Activated naive CD4-positive, alpha-beta T cell treated with anti-CD3 and anti-CD28 coated beads for 36 hours (primary cell): ENCODE results near the gene LMOD3. TPM values are rescaled to one million over a fixed set of nuclear protein-coding genes. Genes with fewer than 3 reads are reported as not detected.

Experiments used
- CTCF ChIA-PET: fragments of 350-600 bp; sonication (Branson Sonifier 250); formaldehyde crosslinking; loops from one replicate; lab custom pipeline; 2021; ENCODE audit warnings: antibody characterized with exemption; lab: Charles Lee
- DNase-seq: peaks from one replicate; pipeline ENCODE4 v3.0.0-alpha.2; 2020
- H3K27ac Mint-ChIP-seq: one replicate; pipeline ENCODE4 v1.8.0; 2021; ENCODE audit warnings: mild to moderate bottlenecking, mixed read lengths
- H3K27me3 Mint-ChIP-seq: one replicate; pipeline ENCODE4 v1.8.0; 2021; ENCODE audit warnings: low read depth, mixed read lengths
- H3K36me3 Mint-ChIP-seq: one replicate; pipeline ENCODE4 v1.8.0; 2021; ENCODE audit warnings: low read depth, mixed read lengths
- H3K4me1 Mint-ChIP-seq: one replicate; pipeline ENCODE4 v1.8.0; 2021; ENCODE audit warnings: low read depth, mixed read lengths
- H3K4me3 Mint-ChIP-seq: one replicate; pipeline ENCODE4 v1.8.0; 2021; ENCODE audit warnings: mild to moderate bottlenecking, moderate library complexity, mixed read lengths
- H3K9me3 Mint-ChIP-seq: one replicate; pipeline ENCODE4 v1.8.0; 2021; ENCODE audit warnings: mixed read lengths
- intact Hi-C: fragments of 100-400 bp; cut with micrococcal nuclease; formaldehyde crosslinking; loops from one replicate; pipeline ENCODE4 v1.15.1; 2023
- total RNA-seq, 2 experiments: library from RNA; stranded (reverse); gene quantifications; one replicate each; pipeline ENCODE4 v1.2.3, GENCODE V29; 2021

LMOD3 gene
- total RNA-seq, 2 experiments from 2014 or later = not detected

GRCh38 chr3:69091389-69092029 is 30.9 kb downstream of the LMOD3 start:
- H3K36me3 Mint-ChIP-seq = peaks cover 34% of the 10 kb centered on the region
- H3K4me3 Mint-ChIP-seq = peak overlapping the region; percentile 67
- H3K27me3 Mint-ChIP-seq = no peaks in the 10 kb centered on the region
- DNase-seq = no peak
- H3K9me3 Mint-ChIP-seq = no peaks in the 10 kb centered on the region
- peak overlapping the region; percentile 96 for H3K27ac Mint-ChIP-seq
- CTCF ChIA-PET = interaction anchor here (0.6 to 4.1 kb wide), 5 partner anchors 10 to 1449 kb away, joined by 3 to 22 read pairs (median 3); partner anchors contain the start of genes EOGT and UBA3
- intact Hi-C loops = loop anchor here (1.0 kb wide), 1 partner anchor 7 kb away; the partner anchor contains the start of gene ARL6IP5
- H3K4me1 Mint-ChIP-seq = peaks cover 79% of the 10 kb centered on the region

GRCh38 chr3:69090021-69090420 is 32.4 kb downstream of the LMOD3 start:
- Mint-ChIP-seq H3K9me3 (no peaks in the 10 kb centered on the region), H3K27me3 (no peaks in the 10 kb centered on the region), H3K36me3 (peaks cover 27% of the 10 kb centered on the region), H3K4me3 (peak overlapping the region; percentile 0), H3K27ac (peak overlapping the region; percentile 88), H3K4me1 (peaks cover 67% of the 10 kb centered on the region)
- intact Hi-C loops = no loop called here
- no peak for DNase-seq
- CTCF ChIA-PET = interaction anchor here (0.6 to 0.7 kb wide), 2 partner anchors 29 to 188 kb away, joined by 3 read pairs; no protein-coding TSS in a partner anchor

GRCh38 chr3:69088063-69088462 is 34.3 kb downstream of the LMOD3 start:
- Mint-ChIP-seq H3K27ac (peak overlapping the region; percentile 88), H3K36me3 (peaks cover 20% of the 10 kb centered on the region), H3K4me1 (peaks cover 65% of the 10 kb centered on the region), H3K9me3 (no peaks in the 10 kb centered on the region), H3K4me3 (peak overlapping the region; percentile 71), H3K27me3 (no peaks in the 10 kb centered on the region)
- intact Hi-C loops = loop anchor here (10.0 kb wide), 1 partner anchor 1003 kb away; no protein-coding TSS in a partner anchor
- DNase-seq = no peak
- CTCF ChIA-PET = interaction anchor here (0.6 to 0.9 kb wide), 2 partner anchors 70 to 74 kb away, joined by 3 read pairs; no protein-coding TSS in a partner anchor

GRCh38 chr3:69087030-69087791 is 35.2 kb downstream of the LMOD3 start:
- DNase-seq = no peak
- Mint-ChIP-seq H3K4me1 (peaks cover 64% of the 10 kb centered on the region), H3K36me3 (peaks cover 18% of the 10 kb centered on the region), H3K27ac (peak overlapping the region; percentile 88), H3K4me3 (peak overlapping the region; percentile 89), H3K27me3 (no peaks in the 10 kb centered on the region), H3K9me3 (no peaks in the 10 kb centered on the region)
- intact Hi-C loops = loop anchor here (10.0 kb wide), 1 partner anchor 1002 kb away; no protein-coding TSS in a partner anchor
- CTCF ChIA-PET = interaction anchor here (0.6 to 0.9 kb wide), 2 partner anchors 34 to 69 kb away, joined by 3 read pairs; no protein-coding TSS in a partner anchor

GRCh38 chr3:69085833-69086722 is 36.3 kb downstream of the LMOD3 start:
- intact Hi-C loops = loop anchor here (10.0 kb wide), 1 partner anchor 1001 kb away; no protein-coding TSS in a partner anchor
- Mint-ChIP-seq H3K36me3 (peaks cover 15% of the 10 kb centered on the region), H3K4me1 (peaks cover 66% of the 10 kb centered on the region), H3K27me3 (no peaks in the 10 kb centered on the region), H3K27ac (peak overlapping the region; percentile 95), H3K9me3 (no peaks in the 10 kb centered on the region), H3K4me3 (peak overlapping the region; percentile 89)
- DNase-seq = peak; percentile 91
- CTCF ChIA-PET = interaction anchor here (0.8 to 1.7 kb wide), 4 partner anchors 9 to 586 kb away, joined by 3 to 6 read pairs (median 3); no protein-coding TSS in a partner anchor

- H3K27me3 Mint-ChIP-seq = no peaks in the 10 kb centered on the region
- H3K4me3 Mint-ChIP-seq = peak overlapping the region; percentile 89
- peaks cover 65% of the 10 kb centered on the region for H3K4me1 Mint-ChIP-seq
- H3K27ac Mint-ChIP-seq = peak overlapping the region; percentile 95
- intact Hi-C loops = loop anchor here (10.0 kb wide), 1 partner anchor 1000 kb away; no protein-coding TSS in a partner anchor
- peaks cover 11% of the 10 kb centered on the region for H3K36me3 Mint-ChIP-seq
- no peaks in the 10 kb centered on the region for H3K9me3 Mint-ChIP-seq
- CTCF ChIA-PET = interaction anchor here (0.9 to 1.7 kb wide), 4 partner anchors 10 to 36 kb away, joined by 3 to 6 read pairs (median 3); no protein-coding TSS in a partner anchor
- peak; percentile 27 for DNase-seq
These were observed 37.1 kb downstream of the LMOD3 start for GRCh38 chr3:69085168-69085832.

- Mint-ChIP-seq H3K36me3 (peaks cover 10% of the 10 kb centered on the region), H3K4me1 (peaks cover 57% of the 10 kb centered on the region), H3K4me3 (peak within 1 kb of the TSS; percentile 89), H3K27ac (peak within 1 kb of the TSS; percentile 95), H3K27me3 (no peaks in the 10 kb centered on the region), H3K9me3 (no peaks in the 10 kb centered on the region)
- CTCF ChIA-PET = interaction anchor here (0.9 to 1.7 kb wide), 6 partner anchors 10 to 78 kb away, joined by 3 to 6 read pairs (median 3); no protein-coding TSS in a partner anchor
- DNase-seq = peak; percentile 97
- intact Hi-C loops = loop anchor here (1.0 to 10.0 kb wide), 6 partner anchors 8 to 1978 kb away; partner anchors contain the start of genes EOGT and TMF1
These were observed 37.8 kb downstream of the LMOD3 start, which contains the start of gene ARL6IP5 for GRCh38 chr3:69084326-69085167. ARL6IP5 (plus strand) TSS chr3:69084937; CDS start chr3:69085048, 111 bp downstream.

- Mint-ChIP-seq H3K27me3 (no peaks in the 10 kb centered on the region), H3K27ac (peak overlapping the region; percentile 95), H3K9me3 (no peaks in the 10 kb centered on the region), H3K4me1 (peaks cover 57% of the 10 kb centered on the region), H3K4me3 (peak overlapping the region; percentile 18), H3K36me3 (peaks cover 8% of the 10 kb centered on the region)
- DNase-seq = peak; percentile 90
- CTCF ChIA-PET = interaction anchor here (0.6 to 3.6 kb wide), 3 partner anchors 10 to 359 kb away, joined by 3 to 22 read pairs (median 3); no protein-coding TSS in a partner anchor
- intact Hi-C loops = loop anchor here (1.0 to 10.0 kb wide), 5 partner anchors 115 to 2000 kb away; no protein-coding TSS in a partner anchor
These were observed 39.6 kb downstream of the LMOD3 start for GRCh38 chr3:69082805-69083204.

- Mint-ChIP-seq H3K36me3 (peaks cover 8% of the 10 kb centered on the region), H3K27me3 (no peaks in the 10 kb centered on the region), H3K4me3 (no peak overlapping the region), H3K9me3 (no peaks in the 10 kb centered on the region), H3K27ac (peak overlapping the region; percentile 95), H3K4me1 (peaks cover 59% of the 10 kb centered on the region)
- intact Hi-C loops = loop anchor here (1.0 to 10.0 kb wide), 5 partner anchors 116 to 2000 kb away; no protein-coding TSS in a partner anchor
- CTCF ChIA-PET = interaction anchor here (0.6 to 3.6 kb wide), 3 partner anchors 11 to 359 kb away, joined by 3 to 22 read pairs (median 3); no protein-coding TSS in a partner anchor
- DNase-seq = no peak
These were observed 40.0 kb downstream of the LMOD3 start for GRCh38 chr3:69082361-69082760.
